GM23338 (cell line): Measurements from ENCODE around the gene GPR3.

Experiments used
- CREB1 ChIP-seq: fragments of 250-450 bp; sonication (Bioruptor Pico); IDR thresholded peaks from 2 replicates; pipeline ENCODE4 v1.5.0; 2020; ENCODE audit warnings: low read depth, mild to moderate bottlenecking, moderate library complexity
- EZH2 ChIP-seq: fragments of 200-600 bp; sonication (generic); IDR thresholded peaks from one replicate; pipeline ENCODE4 v1.8.0; 2017; ENCODE audit warnings: antibody characterized with exemption, mild to moderate bottlenecking, low read depth; ENCODE audit not compliant: unreplicated experiment
- EZH2phosphoT487 ChIP-seq: fragments of 200-600 bp; sonication (generic); IDR thresholded peaks from one replicate; pipeline ENCODE4 v1.8.1; 2018; ENCODE audit warnings: antibody characterized with exemption; ENCODE audit not compliant: unreplicated experiment
- NANOG ChIP-seq: IDR thresholded peaks from 2 replicates; pipeline ENCODE4 v1.6.1; 2016; ENCODE audit warnings: antibody characterized with exemption, borderline replicate concordance
- POLR2AphosphoS5 ChIP-seq: IDR thresholded peaks from 2 replicates; pipeline ENCODE4 v1.6.1; 2016; ENCODE audit warnings: antibody characterized with exemption, low read depth
- ZNF331 ChIP-seq: fragments of 250-450 bp; sonication (Bioruptor Pico); IDR thresholded peaks from 2 replicates; pipeline ENCODE4 v1.5.0; 2020; ENCODE audit warnings: low read depth, mild to moderate bottlenecking, moderate library complexity
- TF ChIP-seq, protein P1 (sequence below), 2 experiments: fragments of 200-600 bp in 1 of 2; sonication (generic) in 1 of 2; conservative IDR thresholded peaks; 2 replicates each; pipeline versions ENCODE4 v1.5.1 to v1.6.1; 2016 to 2017; ENCODE audit warnings: antibody characterized with exemption in 2 of 2, low read depth in 2 of 2, mild to moderate bottlenecking in 2 of 2, moderate library complexity in 1 of 2
- TF ChIP-seq, protein P2 (sequence below): IDR thresholded peaks from one replicate; pipeline ENCODE4 v1.6.1; 2018; ENCODE audit warnings: antibody characterized with exemption; ENCODE audit not compliant: unreplicated experiment
- TF ChIP-seq, protein P3 (sequence below): fragments of 250-450 bp; sonication (Bioruptor Pico); IDR thresholded peaks from 2 replicates; pipeline ENCODE4 v1.5.0; 2020; ENCODE audit warnings: mild to moderate bottlenecking, moderate library complexity
- TF ChIP-seq, protein P4 (sequence below): IDR thresholded peaks from 2 replicates; pipeline ENCODE4 v1.6.1; 2016; ENCODE audit warnings: antibody characterized with exemption

DNA sequence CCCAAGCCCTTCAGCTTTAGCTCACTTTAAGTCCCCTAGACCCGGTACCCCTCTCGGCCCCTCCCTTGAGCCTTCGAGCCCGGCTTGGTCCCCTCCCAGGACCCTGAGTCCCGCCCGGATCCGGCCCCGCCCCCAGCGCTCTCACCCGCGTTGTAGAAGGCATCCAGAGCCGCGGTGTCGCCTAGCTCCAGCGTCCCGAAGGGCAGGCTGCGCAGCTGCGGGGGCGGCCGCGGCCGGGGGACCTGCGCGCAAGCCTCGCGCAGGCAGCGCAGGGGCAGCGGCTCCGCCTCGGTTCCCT, 26.4 kb upstream of the GPR3 start:
- TF ChIP-seq, protein P1, sequence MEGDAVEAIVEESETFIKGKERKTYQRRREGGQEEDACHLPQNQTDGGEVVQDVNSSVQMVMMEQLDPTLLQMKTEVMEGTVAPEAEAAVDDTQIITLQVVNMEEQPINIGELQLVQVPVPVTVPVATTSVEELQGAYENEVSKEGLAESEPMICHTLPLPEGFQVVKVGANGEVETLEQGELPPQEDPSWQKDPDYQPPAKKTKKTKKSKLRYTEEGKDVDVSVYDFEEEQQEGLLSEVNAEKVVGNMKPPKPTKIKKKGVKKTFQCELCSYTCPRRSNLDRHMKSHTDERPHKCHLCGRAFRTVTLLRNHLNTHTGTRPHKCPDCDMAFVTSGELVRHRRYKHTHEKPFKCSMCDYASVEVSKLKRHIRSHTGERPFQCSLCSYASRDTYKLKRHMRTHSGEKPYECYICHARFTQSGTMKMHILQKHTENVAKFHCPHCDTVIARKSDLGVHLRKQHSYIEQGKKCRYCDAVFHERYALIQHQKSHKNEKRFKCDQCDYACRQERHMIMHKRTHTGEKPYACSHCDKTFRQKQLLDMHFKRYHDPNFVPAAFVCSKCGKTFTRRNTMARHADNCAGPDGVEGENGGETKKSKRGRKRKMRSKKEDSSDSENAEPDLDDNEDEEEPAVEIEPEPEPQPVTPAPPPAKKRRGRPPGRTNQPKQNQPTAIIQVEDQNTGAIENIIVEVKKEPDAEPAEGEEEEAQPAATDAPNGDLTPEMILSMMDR (conservative IDR thresholded peaks at IDR 0.05; ENCODE audit: low read depth in 2 of 2) = no peak
- TF ChIP-seq EZH2phosphoT487 = no peak
- no peak for TF ChIP-seq EZH2
- peak; percentile 46 for TF ChIP-seq POLR2AphosphoS5
- TF ChIP-seq, protein P2, sequence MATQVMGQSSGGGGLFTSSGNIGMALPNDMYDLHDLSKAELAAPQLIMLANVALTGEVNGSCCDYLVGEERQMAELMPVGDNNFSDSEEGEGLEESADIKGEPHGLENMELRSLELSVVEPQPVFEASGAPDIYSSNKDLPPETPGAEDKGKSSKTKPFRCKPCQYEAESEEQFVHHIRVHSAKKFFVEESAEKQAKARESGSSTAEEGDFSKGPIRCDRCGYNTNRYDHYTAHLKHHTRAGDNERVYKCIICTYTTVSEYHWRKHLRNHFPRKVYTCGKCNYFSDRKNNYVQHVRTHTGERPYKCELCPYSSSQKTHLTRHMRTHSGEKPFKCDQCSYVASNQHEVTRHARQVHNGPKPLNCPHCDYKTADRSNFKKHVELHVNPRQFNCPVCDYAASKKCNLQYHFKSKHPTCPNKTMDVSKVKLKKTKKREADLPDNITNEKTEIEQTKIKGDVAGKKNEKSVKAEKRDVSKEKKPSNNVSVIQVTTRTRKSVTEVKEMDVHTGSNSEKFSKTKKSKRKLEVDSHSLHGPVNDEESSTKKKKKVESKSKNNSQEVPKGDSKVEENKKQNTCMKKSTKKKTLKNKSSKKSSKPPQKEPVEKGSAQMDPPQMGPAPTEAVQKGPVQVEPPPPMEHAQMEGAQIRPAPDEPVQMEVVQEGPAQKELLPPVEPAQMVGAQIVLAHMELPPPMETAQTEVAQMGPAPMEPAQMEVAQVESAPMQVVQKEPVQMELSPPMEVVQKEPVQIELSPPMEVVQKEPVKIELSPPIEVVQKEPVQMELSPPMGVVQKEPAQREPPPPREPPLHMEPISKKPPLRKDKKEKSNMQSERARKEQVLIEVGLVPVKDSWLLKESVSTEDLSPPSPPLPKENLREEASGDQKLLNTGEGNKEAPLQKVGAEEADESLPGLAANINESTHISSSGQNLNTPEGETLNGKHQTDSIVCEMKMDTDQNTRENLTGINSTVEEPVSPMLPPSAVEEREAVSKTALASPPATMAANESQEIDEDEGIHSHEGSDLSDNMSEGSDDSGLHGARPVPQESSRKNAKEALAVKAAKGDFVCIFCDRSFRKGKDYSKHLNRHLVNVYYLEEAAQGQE = no peak
- TF ChIP-seq, protein P3, sequence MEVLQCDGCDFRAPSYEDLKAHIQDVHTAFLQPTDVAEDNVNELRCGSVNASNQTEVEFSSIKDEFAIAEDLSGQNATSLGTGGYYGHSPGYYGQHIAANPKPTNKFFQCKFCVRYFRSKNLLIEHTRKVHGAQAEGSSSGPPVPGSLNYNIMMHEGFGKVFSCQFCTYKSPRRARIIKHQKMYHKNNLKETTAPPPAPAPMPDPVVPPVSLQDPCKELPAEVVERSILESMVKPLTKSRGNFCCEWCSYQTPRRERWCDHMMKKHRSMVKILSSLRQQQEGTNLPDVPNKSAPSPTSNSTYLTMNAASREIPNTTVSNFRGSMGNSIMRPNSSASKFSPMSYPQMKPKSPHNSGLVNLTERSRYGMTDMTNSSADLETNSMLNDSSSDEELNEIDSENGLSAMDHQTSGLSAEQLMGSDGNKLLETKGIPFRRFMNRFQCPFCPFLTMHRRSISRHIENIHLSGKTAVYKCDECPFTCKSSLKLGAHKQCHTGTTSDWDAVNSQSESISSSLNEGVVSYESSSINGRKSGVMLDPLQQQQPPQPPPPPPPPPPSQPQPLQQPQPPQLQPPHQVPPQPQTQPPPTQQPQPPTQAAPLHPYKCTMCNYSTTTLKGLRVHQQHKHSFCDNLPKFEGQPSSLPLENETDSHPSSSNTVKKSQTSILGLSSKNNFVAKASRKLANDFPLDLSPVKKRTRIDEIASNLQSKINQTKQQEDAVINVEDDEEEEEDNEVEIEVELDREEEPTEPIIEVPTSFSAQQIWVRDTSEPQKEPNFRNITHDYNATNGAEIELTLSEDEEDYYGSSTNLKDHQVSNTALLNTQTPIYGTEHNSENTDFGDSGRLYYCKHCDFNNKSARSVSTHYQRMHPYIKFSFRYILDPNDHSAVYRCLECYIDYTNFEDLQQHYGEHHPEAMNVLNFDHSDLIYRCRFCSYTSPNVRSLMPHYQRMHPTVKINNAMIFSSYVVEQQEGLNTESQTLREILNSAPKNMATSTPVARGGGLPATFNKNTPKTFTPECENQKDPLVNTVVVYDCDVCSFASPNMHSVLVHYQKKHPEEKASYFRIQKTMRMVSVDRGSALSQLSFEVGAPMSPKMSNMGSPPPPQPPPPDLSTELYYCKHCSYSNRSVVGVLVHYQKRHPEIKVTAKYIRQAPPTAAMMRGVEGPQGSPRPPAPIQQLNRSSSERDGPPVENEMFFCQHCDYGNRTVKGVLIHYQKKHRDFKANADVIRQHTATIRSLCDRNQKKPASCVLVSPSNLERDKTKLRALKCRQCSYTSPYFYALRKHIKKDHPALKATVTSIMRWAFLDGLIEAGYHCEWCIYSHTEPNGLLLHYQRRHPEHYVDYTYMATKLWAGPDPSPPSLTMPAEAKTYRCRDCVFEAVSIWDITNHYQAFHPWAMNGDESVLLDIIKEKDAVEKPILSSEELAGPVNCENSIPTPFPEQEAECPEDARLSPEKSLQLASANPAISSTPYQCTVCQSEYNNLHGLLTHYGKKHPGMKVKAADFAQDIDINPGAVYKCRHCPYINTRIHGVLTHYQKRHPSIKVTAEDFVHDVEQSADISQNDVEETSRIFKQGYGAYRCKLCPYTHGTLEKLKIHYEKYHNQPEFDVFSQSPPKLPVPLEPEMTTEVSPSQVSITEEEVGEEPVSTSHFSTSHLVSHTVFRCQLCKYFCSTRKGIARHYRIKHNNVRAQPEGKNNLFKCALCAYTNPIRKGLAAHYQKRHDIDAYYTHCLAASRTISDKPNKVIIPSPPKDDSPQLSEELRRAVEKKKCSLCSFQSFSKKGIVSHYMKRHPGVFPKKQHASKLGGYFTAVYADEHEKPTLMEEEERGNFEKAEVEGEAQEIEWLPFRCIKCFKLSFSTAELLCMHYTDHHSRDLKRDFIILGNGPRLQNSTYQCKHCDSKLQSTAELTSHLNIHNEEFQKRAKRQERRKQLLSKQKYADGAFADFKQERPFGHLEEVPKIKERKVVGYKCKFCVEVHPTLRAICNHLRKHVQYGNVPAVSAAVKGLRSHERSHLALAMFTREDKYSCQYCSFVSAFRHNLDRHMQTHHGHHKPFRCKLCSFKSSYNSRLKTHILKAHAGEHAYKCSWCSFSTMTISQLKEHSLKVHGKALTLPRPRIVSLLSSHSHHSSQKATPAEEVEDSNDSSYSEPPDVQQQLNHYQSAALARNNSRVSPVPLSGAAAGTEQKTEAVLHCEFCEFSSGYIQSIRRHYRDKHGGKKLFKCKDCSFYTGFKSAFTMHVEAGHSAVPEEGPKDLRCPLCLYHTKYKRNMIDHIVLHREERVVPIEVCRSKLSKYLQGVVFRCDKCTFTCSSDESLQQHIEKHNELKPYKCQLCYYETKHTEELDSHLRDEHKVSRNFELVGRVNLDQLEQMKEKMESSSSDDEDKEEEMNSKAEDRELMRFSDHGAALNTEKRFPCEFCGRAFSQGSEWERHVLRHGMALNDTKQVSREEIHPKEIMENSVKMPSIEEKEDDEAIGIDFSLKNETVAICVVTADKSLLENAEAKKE (CRISPR knock-in tag) = no peak
- no peak for TF ChIP-seq ZNF331
- no peak for TF ChIP-seq NANOG
- TF ChIP-seq, protein P4, sequence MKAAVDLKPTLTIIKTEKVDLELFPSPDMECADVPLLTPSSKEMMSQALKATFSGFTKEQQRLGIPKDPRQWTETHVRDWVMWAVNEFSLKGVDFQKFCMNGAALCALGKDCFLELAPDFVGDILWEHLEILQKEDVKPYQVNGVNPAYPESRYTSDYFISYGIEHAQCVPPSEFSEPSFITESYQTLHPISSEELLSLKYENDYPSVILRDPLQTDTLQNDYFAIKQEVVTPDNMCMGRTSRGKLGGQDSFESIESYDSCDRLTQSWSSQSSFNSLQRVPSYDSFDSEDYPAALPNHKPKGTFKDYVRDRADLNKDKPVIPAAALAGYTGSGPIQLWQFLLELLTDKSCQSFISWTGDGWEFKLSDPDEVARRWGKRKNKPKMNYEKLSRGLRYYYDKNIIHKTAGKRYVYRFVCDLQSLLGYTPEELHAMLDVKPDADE = no peak
- no peak for TF ChIP-seq CREB1
